ENCODE measurements around the gene EPHB1. TPM values are rescaled to one million over a fixed set of nuclear protein-coding genes. Genes with fewer than 3 reads are reported as not detected.

Gene EPHB1
- total RNA-seq = 0.06 and 0.15 TPM in 2 replicates

DNA sequence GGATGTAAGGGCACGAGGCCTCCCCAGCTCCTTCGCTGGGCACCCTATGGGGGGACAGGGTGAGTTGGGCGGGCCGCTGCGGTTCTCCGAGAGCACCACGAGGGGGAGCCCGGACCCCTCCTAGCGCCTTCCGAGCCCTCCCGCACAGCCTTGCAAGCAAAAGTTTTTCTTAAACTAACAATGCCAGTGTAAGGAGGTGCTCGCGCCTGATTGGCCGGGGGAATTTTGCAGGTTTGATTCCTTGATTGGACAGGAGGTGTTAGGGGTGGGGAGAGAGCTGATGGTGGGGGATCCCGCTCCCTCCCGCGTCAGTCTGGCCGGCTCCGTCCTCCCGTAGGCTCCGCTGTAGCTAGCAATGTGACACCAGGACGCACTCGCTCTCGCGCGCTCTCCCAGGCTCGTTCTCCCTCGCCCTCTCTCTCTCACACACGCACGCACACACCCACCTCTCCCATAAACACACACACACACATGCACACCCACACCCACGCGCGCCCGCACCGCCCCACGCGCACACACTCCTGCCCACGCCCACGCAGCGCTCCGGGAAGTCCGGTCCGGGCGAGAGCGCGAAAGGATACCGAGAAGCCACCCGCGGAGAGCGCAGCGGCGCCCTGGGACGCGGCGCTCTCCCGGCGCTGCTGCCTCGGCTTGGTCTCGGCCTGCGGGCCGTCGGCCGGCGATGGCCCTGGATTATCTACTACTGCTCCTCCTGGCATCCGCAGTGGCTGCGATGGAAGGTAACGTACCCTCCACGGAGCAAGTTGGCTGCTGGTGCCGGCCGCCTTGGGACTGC lies at the start of gene EPHB1:
EPHB1 (plus strand) TSS at position 311 of the 796 bp plus-strand sequence.

Other genes starting within 250 kb of the EPHB1 start
- 0.10 and 0.25 TPM in 2 replicates for gene KY, start 144.2 kb upstream of the EPHB1 start, total RNA-seq